HEK293T (cell line): ENCODE measurements around the gene CD74.

Experiments used
- BHLHE40 ChIP-seq: fragments of 450-650 bp; IDR thresholded peaks from 2 replicates; pipeline ENCODE4 v1.6.1; 2016; ENCODE audit warnings: mild to moderate bottlenecking, moderate library complexity, borderline replicate concordance
- L3MBTL2 ChIP-seq: fragments of 450-650 bp; conservative IDR thresholded peaks from 2 replicates; pipeline ENCODE4 v1.6.1; 2016; ENCODE audit warnings: mild to moderate bottlenecking

- TF ChIP-seq L3MBTL2: no peak
- no peak for TF ChIP-seq BHLHE40
Measured at GRCh38 chr5:150358261-150359095, 54.2 kb downstream of the CD74 start.
